HG02623 (cell line): ENCODE measurements around the gene GUCY1A1.

Source experiments
- ATAC-seq: cut with Tn5 transposase; IDR thresholded peaks from one replicate; pipeline ENCODE4 v1.9.1; 2021; ENCODE audit warnings: moderate library complexity; ENCODE audit not compliant: unreplicated experiment

Gene GUCY1A1

DNA sequence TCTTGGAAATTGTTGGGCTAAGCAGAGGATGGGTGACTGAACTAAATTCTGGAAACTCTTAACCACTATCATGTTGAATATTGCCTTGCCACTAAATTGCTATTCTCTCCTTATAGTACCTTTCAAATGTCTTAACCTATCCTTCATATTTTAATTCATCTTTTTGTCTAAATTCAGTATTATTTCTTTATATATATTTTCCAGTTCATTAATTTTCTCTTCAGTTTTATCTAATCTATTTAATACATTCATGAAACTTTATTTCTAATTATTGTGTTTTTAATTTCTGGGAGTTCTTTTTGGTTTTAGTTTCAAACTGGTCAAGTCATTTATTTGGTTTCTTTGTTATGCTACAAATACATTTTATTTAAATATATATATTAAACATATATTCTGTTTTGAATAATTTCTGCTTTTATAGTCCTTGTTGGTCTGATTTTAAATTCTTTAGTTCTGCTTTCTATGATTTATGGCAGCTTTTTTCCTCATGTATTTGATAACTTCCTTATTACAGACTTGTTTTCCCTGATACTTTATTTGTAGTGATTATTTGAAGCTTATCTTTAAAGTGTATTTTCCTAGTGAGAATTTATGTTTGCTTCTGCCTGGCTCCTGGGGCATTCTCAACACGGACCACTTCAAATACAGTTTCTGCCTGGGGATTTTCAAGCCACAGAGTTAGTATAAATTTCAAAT is 8.5 kb upstream of the GUCY1A1 start:
- no peak for ATAC-seq

DNA sequence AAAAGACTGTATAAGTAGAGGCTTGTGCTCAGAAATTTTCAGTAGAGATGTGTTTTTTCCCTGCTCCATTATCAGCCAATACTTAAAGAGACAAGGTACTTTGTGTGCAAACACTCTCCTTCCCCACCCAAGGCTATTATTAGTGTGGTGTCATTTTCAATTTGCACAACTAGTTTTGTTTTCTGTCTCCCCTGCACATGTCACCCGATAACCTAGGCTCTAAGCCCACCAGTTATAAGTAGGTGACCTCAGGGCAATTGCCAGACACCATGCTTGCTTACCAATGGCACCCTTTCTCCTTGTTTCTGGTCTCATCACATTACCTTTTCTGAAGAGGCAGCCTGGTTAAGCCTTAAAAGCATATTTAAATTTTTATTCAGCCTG is 8.0 kb upstream of the GUCY1A1 start:
- no peak for ATAC-seq

DNA sequence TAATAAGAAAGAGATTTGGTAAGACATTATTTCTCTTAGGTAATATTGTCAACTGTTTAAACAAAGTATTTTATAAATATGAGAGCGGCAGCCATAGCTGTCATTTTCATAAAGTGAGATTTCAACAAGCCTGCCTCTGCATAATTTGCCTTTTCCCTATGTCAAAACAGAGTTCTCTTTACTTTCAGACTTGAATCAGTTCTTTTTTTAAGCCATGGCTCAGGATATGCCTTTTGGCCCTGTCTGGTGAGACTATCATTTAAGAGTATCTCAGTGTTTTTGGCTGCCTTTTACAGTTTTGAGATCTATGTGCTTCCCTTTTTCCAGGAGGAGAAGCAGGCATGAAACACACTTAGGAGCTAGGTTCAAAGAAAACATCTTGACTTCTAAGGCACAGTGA is 7.5 kb upstream of the GUCY1A1 start:
- ATAC-seq, result no peak

DNA sequence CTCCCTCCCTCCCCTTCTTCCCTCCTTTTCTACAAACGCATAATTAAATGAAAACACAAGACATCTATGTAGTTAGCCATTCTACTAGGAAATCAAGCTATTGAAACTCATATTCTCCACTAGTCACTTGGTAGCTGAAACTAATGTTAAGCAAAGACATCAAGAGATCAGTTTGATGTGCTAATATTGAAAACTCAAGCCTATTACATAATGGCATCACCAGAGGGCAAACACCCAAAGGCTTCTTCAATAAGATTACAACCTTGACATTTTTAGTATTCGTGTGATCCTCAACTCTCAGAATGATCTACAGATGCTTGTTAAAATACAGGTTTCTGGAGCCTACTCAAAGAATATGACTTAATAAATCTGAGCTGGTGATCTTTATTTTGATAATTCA is 6.2 kb upstream of the GUCY1A1 start:
- no peak for ATAC-seq

DNA sequence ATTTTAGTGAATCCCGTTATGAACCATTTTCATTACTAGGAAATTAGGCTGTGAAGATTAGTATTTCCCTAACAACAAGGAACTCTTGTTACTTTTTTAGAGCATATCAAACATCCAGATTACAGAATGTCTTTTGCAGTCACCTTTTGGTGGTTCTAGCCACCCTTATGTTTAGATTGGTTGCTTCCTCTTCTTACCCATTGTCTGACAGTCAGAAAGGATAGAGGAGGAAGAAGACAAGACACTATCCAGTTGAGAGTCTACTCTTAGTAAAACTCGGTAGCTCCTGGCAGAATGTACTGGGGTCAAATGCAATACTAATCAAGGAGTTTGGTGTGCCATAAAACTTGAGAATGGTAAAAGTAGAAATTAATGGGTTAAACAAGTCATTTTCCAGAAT is 1.6 kb upstream of the GUCY1A1 start:
- ATAC-seq, result no peak

DNA sequence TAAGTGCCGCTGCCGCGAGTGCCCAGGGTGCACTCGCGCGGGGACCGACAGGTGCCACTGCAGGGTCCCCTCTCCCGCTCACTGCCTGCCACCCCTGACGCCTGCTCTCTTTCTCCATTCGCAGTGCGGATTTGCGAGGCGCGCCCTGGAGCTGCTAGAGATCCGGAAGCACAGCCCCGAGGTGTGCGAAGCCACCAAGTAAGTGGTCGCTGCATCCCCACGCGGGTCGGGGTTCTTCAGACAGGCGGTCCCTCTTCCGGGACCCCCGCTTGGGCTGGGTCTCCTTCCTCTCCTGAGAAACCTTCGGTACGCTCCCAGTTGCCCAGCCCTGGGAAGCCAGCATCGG is 547 bp downstream of the GUCY1A1 start:
- no peak for ATAC-seq

DNA sequence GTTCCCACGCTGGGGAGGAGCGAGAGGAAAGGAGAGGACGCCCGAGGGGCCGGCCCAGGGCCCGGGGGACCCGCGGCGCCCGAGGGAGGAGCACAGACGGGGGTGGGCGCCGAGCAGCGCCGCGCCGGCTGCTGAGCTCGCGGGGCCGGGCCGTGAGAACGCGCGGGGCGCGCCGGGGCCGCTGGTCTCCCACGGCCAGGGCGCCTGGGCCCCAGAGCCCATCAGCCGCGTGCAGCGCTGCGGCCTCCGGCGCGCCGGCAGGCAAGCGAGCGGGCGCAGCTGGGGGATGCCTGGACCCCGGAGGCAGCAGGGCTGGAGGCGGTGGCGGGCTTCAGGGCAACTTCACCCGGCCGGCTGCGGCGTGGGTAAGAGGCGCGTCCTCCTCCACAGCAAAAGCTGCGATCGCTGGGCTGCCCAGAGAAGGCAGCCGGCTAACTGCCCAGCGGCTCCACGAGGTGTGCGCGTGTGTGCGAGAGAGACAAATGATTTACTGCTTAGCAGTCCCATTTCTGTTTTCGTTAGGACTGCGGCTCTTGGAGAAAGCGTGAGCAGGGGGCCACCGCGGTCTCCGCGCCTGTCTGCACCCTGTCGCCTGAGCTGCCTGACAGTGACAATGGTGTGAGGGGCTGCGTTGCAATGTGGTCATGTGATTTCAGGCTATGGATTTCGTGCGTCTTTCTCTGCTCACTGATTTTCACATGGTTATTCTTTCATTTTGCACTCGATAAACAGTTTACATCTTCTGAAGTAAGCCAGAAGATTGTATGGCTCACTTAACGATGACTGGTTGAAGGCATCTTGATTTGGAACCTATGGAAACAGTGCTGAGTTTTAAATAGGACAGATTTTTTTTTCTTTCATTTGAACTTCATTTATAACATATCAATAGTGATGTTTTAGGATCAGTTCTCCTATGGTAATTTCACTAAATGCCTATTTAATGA is 1.2 kb downstream of the GUCY1A1 start:
- ATAC-seq, result no peak

DNA sequence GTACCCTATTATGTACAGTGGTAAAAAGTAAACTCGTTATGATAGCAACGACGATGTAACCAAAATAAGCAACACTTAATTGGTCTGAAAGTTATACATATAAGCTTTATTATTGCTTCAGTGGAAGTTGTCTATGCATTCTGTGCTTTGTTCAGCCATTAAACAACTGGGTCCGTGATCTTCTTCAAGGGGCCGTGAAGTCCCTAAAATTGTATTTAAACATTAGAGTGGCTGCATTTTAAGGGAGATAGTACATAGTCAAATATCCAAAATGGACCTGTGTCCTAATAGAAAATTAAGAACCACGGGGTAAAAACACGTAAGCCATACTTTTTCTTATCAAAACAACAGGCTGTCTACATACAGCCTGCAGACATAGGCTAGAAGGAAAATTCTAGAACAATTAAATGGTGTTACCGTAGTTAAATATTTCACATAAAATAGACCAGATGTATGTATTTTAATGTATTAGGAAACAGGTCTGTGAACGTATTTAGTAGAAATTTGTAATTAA is 2.1 kb downstream of the GUCY1A1 start:
- no peak for ATAC-seq

DNA sequence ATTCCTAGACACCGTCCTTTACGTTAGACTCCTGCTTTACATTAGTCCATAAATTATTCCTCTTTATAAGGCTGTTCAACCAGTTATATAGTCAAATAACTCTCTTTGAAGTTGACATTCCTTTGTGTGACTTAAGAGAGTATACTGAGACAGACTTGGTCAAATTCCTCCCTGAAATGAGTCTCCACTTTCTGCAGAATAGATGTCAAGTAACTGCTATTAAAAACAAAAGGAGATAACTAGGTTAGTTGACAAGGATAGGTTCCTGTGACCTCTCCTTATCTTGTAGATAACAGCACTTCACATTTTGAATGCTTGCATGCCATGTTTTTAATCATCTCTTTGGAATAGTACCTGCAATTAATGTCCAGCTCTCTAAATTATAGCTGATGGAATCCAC is 5.7 kb downstream of the GUCY1A1 start:
- ATAC-seq, result no peak

DNA sequence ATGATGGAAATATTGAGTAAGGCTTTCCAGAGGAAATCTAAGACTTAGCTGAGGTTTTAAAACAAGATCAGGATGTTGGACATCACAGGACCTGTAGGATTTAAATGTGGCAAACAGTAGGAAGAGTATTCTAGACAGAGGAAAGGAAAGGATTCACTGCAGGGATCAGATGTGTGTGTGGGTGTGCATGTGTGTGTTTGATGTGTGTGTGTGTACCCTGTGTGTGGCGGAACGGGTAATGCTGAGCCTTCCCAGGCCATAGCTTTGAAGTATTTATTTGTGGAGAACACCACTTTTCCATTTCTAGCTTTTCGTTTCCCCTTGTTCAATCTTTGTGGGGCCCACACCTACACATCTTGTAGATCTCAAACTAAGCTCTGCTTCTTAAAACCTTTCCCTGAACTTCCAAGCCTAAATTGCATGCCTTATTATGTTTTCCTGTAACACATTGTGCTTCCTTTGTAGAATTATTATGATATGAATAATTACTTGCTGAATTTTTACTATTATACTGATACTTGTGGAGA is 6.9 kb downstream of the GUCY1A1 start:
- no peak for ATAC-seq

DNA sequence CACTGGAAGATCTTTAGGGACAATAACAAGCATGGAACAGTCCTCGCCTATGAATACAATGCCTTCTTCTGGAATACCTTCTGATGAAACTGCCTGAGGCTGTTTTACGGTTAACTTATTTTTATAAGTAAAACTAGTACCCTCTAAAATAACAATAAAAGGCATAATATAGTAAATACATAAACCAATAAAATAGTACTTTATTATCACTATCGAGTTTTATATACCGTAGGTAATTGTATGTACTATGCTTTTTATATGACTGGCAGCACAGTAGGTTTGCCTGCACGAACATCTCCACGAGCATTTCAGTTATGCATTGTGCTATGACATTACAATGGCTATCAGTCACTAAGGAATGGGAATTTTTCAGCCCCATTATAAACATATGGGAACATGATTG is 8.0 kb downstream of the GUCY1A1 start:
- ATAC-seq, result no peak

DNA sequence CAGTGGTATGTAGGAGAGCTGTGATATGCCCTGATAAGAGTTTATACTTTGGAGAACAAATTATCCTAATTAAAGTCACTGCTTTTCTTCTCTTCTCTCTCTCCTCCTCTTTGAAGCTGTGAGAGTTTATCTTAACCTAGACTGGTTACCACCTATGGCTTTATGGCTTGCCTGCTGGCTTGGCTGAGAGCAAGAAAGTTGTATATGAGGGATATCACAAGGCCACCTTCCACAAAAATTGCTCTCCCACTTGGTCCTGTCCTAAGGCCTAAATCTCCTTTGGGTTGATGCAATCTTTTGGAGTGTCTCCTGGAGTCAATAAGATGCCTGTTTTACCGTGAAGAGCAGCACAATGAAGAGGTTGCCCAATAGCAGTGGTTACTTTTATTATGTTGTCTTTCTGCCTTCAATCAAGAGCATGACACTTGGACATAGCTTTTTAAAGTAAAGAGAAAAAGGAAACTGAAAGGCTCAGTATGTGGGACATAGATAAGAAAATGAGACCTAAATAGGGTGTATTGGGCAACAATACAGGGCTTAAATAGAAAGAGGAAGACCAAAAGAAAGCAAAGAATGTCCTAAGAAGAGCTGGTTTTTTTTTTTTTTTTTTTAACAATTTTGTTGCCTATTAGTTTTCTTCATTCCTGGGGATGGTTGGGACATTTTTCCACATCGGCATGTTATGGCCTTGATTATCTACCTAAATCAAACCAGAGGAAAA is 9.2 kb downstream of the GUCY1A1 start:
- ATAC-seq, result peak; percentile 69

DNA sequence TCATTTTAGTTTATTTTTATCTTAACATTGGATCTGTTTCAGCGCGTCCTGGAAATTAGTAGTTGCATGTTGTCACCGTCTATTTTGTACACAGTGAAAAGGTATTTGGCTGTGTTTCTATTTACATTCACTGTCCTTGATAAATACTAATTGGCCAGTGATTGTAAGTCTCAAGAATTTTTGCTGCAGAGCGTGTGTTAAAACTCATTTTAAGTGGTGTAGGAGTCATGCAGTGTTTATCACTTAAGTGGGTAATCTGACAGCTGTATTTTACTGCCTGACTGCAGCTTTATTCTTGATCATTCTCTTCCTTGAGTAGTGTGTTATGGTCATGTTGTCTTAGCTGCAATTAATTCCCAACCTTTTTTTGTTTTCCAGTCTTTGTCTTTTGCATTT is 9.8 kb downstream of the GUCY1A1 start:
- ATAC-seq, result no peak

DNA sequence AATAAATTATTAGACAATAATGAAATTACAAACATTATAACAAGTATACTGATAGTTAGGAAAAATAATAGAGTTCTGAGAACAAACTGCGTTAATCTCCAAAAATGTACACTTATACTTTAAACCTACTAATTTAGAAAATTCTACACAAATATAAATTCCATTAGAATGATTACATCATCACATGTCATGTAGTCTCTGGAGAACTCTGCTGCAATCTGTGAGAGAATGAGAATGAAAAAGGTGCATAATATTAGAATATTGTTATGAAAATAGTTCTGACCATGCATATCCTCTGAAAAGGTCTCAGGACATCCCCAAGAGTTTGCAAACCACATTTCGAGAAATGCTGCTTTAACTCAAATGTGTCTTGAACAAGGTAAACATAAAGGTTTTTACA is 11.4 kb downstream of the GUCY1A1 start:
- ATAC-seq, result no peak

DNA sequence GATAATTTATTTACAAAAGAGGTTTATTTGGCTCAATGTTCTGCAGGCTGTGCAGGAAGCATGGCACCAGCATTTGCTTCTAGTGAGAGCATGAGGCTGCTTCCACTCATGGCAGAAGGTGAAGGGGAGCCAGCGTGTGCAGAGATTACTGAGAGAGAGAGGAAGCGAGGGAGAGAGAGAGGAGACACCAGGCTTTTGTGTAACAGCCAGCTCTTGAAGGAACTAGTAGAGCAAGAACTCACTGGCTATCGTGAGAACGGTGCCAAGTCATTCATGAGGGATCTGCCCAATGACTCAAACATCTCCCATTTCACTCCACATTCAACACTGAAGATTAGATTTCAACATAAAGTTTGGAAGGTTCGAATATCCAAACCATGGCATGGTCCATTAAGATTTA is 12.7 kb downstream of the GUCY1A1 start:
- ATAC-seq, result no peak

DNA sequence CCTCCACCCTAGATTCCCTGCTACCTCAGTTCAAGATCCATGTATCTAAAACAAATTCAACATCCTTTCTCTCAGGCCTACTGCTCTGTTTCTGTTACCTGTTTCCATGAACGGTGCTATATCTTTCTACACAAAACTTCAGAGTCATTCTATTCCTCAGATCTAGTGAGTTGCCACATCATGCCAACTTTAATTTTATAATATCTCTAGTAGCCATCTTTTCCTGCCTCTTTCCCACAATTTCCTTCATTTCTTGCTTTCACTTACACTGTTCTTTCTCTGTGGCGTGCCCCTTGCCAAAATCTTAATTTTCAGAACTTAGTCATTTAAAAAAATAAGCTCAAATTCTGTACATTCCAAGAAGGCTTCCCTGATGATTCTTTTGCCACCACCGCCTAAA is 15.2 kb downstream of the GUCY1A1 start:
- no peak for ATAC-seq

DNA sequence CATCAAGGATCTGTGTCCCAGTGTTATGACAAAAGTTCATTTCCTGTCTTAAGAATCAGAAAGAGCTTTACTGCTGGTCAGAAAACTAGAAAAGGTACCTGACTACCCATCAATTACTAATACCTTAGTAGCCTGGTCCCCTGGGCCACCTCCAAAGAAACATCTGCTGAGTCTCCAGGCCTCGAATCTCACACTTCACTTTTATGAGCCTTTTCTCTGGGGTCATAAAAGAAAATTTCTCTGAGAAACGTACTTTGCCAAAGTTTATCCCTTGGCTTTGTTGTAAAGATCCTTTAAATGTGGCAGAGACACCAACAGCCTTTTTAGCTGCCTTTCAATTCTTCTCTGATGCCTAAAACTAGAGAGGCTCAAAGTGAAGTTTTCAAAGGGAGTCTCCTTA is 17.8 kb downstream of the GUCY1A1 start:
- no peak for ATAC-seq

DNA sequence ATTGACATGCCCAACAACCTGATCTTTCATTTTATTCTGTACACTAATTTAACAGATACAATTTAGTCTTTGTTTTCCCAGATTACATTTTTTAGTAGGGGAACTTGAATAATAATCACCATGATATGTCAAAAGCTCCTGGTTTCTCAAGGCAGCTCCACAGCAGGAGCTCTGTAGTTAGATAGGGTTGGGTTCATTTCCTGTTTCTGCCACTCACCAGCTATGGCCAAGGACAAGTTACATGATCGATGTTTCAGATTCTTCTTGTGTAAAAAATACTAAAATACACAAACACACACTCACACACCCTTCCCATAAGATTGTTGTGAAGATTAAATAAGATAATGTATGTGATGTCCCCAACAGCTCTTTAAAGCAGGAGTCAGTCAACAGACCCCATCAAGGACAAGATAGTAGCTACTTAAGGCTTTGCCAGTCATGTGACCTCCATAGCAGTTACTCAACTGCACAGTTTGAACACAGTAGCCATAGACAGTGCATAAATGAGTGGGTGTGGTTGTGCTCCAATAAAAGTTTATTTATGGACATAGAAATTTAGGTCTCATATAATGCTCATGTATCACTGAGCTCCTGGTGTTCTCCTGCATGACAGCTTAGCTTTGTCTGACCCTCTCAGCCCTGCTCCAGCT is 18.4 kb downstream of the GUCY1A1 start:
- ATAC-seq, result no peak

DNA sequence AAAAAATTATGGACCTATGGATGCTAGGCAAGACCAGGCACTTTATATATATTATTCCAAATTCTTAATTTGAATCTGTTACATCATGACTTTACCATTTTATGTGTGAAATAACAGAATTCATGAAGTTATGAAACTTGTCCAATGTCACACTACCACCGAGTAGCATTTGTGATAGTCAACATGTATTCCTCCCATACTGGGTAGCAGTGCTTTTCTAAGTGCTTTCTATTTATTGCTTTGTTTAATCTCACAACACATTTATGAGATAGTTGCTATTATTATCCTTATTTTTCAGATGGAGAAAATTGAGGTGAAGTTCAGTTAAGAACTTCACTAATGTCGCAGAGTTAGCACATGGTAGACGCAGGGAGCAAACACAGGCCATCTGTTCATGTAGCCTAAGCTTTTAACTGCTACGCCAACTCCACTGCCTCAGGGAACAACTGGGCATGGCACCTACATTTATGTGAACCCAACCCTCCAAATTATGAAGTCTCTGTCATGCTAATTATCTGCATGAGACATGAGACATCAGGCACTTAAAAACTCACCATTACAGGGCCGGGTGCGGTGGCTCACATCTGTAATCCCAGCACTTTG is 20.8 kb downstream of the GUCY1A1 start:
- no peak for ATAC-seq

DNA sequence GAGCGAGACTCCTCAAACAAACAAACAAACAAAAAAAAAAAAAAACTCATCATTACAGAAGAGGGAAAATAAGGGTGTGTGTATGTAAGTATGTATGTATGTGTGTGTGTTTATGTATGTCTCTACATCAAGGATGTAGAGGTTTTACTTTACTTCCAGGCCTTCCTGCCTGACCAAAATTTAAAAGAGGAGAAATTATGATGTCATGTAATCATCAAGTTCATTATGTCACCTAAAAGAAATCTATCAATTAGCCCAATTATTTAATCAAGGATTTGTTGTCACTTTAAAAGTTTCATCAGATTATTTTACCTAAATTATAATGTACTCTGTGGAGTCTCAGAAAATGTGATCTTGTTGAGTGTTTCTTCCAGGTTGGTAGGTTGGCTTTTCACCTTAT is 21.6 kb downstream of the GUCY1A1 start:
- no peak for ATAC-seq

DNA sequence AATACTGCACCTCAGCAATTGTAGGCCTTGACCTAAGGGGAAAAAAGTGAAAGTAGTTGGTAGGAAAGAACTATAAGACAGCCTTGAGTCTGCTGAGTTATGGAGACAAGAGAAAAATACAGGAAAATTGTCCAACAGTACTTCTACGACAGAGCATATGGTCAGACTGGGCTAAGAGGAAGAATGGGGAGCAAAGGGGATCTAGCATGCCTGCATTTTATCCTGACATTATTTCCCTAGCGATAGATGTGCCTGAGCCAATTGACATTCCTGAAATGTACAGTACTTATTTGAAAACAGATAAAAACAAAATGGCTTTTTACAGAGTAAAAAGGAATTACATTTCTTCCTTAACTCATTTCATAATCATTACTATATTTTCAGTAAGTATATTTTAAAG is 22.2 kb downstream of the GUCY1A1 start:
- ATAC-seq, result no peak
